ENCODE results near the gene MAP3K8.

MAP3K8 gene

DNA sequence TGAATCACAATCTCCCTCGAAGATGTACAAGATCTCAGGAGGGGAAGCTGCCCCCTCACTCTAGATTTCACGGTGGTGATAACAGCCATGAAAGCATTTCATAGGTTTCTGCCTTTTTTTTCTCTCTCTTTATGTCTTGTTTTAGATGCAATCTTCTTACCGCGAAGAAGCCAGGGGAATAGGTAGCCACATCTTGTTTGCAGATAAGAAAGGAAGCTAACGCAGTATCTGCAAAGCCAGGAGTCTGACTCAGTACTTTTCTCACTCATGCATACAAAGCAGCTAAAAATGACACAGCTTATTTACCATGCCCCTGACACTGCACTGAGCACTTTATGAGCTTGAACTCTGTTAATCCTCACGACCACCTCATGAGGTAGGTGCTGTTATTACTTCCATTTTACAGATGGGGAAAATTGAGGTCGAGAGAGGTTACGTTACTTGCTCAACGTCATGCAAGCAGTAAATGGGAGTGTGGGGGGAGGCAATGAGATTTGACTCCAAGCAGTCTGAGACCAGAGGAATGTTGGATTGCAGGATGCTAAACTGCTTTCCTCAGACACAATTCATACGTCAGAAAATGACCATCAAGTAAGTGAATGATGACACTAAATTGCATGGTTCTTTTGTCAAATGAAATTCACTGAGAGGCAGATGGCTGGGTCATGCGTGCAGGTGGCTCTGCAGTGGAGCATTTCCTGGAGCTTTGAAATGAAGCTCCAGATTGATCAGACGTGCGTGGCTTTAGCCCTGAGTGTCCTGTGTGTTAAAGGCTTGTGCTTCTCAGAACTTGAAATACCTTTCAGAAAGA is 3.3 kb downstream of the MAP3K8 start:
- TF ChIP-seq OSR1 (CRISPR knock-in tag; IDR thresholded peaks at IDR 0.05) (no peak), ISL1 (CRISPR knock-in tag; IDR thresholded peaks at IDR 0.05) (no peak), CSDC2 (CRISPR knock-in tag; IDR thresholded peaks at IDR 0.05) (no peak), TOX (CRISPR knock-in tag; IDR thresholded peaks at IDR 0.05; ENCODE audit: borderline replicate concordance) (no peak), GLIS3 (CRISPR knock-in tag; IDR thresholded peaks at IDR 0.05) (no peak)
- TF ChIP-seq, protein P1, sequence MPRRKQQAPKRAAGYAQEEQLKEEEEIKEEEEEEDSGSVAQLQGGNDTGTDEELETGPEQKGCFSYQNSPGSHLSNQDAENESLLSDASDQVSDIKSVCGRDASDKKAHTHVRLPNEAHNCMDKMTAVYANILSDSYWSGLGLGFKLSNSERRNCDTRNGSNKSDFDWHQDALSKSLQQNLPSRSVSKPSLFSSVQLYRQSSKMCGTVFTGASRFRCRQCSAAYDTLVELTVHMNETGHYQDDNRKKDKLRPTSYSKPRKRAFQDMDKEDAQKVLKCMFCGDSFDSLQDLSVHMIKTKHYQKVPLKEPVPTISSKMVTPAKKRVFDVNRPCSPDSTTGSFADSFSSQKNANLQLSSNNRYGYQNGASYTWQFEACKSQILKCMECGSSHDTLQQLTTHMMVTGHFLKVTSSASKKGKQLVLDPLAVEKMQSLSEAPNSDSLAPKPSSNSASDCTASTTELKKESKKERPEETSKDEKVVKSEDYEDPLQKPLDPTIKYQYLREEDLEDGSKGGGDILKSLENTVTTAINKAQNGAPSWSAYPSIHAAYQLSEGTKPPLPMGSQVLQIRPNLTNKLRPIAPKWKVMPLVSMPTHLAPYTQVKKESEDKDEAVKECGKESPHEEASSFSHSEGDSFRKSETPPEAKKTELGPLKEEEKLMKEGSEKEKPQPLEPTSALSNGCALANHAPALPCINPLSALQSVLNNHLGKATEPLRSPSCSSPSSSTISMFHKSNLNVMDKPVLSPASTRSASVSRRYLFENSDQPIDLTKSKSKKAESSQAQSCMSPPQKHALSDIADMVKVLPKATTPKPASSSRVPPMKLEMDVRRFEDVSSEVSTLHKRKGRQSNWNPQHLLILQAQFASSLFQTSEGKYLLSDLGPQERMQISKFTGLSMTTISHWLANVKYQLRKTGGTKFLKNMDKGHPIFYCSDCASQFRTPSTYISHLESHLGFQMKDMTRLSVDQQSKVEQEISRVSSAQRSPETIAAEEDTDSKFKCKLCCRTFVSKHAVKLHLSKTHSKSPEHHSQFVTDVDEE (CRISPR knock-in tag; IDR thresholded peaks at IDR 0.05) = no peak
- TF ChIP-seq, protein P2, sequence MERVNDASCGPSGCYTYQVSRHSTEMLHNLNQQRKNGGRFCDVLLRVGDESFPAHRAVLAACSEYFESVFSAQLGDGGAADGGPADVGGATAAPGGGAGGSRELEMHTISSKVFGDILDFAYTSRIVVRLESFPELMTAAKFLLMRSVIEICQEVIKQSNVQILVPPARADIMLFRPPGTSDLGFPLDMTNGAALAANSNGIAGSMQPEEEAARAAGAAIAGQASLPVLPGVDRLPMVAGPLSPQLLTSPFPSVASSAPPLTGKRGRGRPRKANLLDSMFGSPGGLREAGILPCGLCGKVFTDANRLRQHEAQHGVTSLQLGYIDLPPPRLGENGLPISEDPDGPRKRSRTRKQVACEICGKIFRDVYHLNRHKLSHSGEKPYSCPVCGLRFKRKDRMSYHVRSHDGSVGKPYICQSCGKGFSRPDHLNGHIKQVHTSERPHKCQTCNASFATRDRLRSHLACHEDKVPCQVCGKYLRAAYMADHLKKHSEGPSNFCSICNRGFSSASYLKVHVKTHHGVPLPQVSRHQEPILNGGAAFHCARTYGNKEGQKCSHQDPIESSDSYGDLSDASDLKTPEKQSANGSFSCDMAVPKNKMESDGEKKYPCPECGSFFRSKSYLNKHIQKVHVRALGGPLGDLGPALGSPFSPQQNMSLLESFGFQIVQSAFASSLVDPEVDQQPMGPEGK (CRISPR knock-in tag; IDR thresholded peaks at IDR 0.05; ENCODE audit: borderline replicate concordance) = no peak
- ATAC-seq = no peak

DNA sequence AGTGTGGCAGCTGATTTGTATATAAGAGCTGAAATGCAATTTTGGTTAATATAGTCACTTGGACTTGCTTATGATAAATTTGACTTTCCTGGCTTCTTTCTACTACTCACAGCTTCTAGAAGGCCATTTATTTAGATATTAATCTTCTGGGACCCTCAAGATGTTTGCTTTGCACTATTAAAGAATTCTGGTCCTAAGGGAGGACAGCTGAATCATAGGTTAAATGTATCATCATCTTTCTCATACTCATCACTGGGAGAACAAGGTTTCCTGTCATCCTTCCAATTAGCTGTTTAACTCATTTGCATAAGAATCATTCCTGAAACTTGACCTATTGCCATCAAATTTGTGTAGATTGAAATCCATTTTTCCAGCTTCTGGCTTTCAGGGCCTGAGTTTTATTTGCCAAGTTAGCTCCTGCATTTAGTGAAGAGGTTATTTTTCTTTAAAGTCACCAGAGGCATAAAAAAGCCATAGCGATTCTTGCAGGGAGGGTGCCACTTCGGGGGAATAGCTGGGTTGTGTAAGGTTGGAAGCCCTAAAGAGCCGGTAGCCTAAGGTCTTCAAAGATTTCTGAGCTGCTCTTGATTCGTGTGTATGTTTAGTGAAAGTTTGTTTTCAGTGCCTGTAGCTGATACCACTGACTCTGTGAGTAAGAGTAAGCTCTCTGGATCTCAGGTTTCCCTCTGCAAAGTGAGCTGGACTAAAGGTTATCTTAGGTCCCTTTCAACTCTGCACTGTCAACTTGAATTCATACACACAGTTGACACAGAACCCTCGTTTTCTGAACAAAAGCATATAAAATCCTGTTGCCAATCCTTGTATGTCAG is 4.3 kb downstream of the MAP3K8 start:
- no peak for ATAC-seq
- TF ChIP-seq RARB (CRISPR knock-in tag; IDR thresholded peaks at IDR 0.05) (no peak), GLIS3 (CRISPR knock-in tag; IDR thresholded peaks at IDR 0.05) (no peak)

DNA sequence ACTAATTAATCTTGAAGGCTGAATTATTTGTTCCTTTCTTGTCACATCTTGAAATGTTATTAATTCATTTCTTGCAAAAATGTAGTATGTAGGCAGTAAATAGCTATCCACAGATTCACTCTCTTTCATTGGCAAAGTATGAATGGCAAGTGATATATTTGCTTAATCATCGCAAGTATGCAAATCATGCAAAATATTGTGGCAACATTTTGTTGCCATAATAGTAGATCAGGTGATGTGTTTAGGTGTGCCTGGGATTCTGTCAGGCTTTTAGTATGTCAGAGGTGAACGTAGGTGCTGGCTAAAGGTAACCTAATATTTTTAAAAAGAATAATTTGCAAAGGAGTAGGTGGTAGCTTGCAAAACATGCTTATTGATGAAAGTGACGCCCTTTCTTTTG is 5.9 kb downstream of the MAP3K8 start:
- no peak for ATAC-seq
- TF ChIP-seq ARNTL (CRISPR knock-in tag; IDR thresholded peaks at IDR 0.05; ENCODE audit: borderline replicate concordance, low read depth) (no peak), TOX (CRISPR knock-in tag; IDR thresholded peaks at IDR 0.05; ENCODE audit: borderline replicate concordance) (no peak), ZNF8 (CRISPR knock-in tag; IDR thresholded peaks at IDR 0.05) (no peak), ZC3H10 (CRISPR knock-in tag; IDR thresholded peaks at IDR 0.05) (no peak), ZFP3 (CRISPR knock-in tag; IDR thresholded peaks at IDR 0.05) (no peak), OSR1 (CRISPR knock-in tag; IDR thresholded peaks at IDR 0.05) (no peak), BACH2 (CRISPR knock-in tag; IDR thresholded peaks at IDR 0.05; ENCODE audit: borderline replicate concordance) (no peak), ZFP30 (CRISPR knock-in tag; IDR thresholded peaks at IDR 0.05) (no peak)
- TF ChIP-seq, protein P3, sequence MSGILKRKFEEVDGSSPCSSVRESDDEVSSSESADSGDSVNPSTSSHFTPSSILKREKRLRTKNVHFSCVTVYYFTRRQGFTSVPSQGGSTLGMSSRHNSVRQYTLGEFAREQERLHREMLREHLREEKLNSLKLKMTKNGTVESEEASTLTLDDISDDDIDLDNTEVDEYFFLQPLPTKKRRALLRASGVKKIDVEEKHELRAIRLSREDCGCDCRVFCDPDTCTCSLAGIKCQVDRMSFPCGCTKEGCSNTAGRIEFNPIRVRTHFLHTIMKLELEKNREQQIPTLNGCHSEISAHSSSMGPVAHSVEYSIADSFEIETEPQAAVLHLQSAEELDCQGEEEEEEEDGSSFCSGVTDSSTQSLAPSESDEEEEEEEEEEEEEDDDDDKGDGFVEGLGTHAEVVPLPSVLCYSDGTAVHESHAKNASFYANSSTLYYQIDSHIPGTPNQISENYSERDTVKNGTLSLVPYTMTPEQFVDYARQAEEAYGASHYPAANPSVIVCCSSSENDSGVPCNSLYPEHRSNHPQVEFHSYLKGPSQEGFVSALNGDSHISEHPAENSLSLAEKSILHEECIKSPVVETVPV (CRISPR knock-in tag; IDR thresholded peaks at IDR 0.05) = no peak

DNA sequence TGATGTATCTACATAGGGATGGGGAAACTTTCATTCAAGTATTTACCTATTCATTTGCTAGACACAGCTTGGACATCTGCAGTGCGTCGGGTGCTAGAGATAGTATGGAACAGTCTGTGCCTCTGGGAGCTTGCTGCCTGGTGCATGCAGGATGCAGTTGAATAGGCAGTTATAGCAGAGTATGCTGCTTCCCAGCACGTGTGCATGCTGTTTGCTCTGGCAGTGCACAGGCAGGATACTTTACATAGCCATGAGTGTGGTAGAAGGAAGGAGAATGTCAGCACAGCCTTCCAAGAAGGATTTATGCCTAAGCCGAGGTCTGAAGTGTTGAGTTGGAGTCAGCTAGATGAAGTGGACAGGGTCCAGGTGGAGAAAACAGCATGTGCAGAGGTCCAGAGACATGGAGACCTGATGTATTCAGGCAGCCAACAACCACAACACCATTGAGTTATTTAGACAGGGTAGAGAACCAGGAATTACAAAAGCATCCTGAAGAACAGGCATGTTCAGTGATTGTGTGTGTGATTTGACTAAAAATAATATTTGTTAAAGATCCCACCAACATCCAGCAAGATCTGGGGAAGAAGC is 8.1 kb downstream of the MAP3K8 start:
- no peak for ATAC-seq
- TF ChIP-seq, protein P4, sequence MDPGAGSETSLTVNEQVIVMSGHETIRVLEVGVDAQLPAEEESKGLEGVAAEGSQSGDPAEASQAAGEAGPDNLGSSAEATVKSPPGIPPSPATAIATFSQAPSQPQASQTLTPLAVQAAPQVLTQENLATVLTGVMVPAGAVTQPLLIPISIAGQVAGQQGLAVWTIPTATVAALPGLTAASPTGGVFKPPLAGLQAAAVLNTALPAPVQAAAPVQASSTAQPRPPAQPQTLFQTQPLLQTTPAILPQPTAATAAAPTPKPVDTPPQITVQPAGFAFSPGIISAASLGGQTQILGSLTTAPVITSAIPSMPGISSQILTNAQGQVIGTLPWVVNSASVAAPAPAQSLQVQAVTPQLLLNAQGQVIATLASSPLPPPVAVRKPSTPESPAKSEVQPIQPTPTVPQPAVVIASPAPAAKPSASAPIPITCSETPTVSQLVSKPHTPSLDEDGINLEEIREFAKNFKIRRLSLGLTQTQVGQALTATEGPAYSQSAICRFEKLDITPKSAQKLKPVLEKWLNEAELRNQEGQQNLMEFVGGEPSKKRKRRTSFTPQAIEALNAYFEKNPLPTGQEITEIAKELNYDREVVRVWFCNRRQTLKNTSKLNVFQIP (CRISPR knock-in tag; IDR thresholded peaks at IDR 0.05; ENCODE audit: borderline replicate concordance, low read depth) = no peak
- no peak for TF ChIP-seq TCF4 (CRISPR knock-in tag; IDR thresholded peaks at IDR 0.05; ENCODE audit: borderline replicate concordance)
- no peak for TF ChIP-seq SNAI2 (CRISPR knock-in tag; IDR thresholded peaks at IDR 0.05)
- TF ChIP-seq CSDC2 (CRISPR knock-in tag; IDR thresholded peaks at IDR 0.05) = no peak
- TF ChIP-seq, protein P2 (CRISPR knock-in tag; IDR thresholded peaks at IDR 0.05; ENCODE audit: borderline replicate concordance) = no peak
- TF ChIP-seq, protein P1 (CRISPR knock-in tag; IDR thresholded peaks at IDR 0.05) = no peak
- TF ChIP-seq ZFP30 (CRISPR knock-in tag; IDR thresholded peaks at IDR 0.05) = no peak
- no peak for TF ChIP-seq GLIS3 (CRISPR knock-in tag; IDR thresholded peaks at IDR 0.05)
- no peak for TF ChIP-seq TOX (CRISPR knock-in tag; IDR thresholded peaks at IDR 0.05; ENCODE audit: borderline replicate concordance)
- TF ChIP-seq BACH2 (CRISPR knock-in tag; IDR thresholded peaks at IDR 0.05; ENCODE audit: borderline replicate concordance) = no peak
- no peak for TF ChIP-seq ZFP3 (CRISPR knock-in tag; IDR thresholded peaks at IDR 0.05)

Measured in SK-N-SH treated with all-trans-retinoic acid at 6 μM for 48 hours (cell line).